HG02840 (cell line): Measurements from ENCODE around the gene HSFY2.
"Not testable (repeated sequence)": the region's sequence is repeated elsewhere in the genome, so short reads cannot be mapped to it uniquely, and the experiment has no call there.

Source experiments
- ATAC-seq: cut with Tn5 transposase; IDR thresholded peaks from one replicate; pipeline ENCODE4 v1.9.1; 2021; ENCODE audit warnings: mild to moderate bottlenecking, moderate library complexity, moderate number of reproducible peaks; ENCODE audit not compliant: unreplicated experiment, low FRiP score

HSFY2 gene, protein sequence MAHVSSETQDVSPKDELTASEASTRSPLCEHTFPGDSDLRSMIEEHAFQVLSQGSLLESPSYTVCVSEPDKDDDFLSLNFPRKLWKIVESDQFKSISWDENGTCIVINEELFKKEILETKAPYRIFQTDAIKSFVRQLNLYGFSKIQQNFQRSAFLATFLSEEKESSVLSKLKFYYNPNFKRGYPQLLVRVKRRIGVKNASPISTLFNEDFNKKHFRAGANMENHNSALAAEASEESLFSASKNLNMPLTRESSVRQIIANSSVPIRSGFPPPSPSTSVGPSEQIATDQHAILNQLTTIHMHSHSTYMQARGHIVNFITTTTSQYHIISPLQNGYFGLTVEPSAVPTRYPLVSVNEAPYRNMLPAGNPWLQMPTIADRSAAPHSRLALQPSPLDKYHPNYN

DNA sequence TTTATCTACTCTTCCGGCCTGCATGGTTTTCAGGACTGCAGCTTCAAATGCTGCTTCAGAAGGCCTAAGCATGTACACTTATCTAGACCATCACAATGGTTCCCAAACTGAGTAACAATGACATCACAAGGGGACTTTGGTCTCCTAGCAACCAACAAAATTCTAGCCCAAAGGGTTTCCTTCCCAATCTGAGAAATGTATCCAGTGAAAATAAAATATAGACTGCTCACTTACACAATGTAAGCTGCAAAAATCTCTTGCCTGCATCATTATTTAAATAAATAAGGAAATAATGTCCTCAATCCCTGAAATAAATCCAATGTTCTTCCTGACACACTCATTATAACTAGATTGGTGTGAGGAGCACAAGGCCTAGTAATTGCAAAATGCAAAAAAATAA lies at the start of gene HSFY2:
TSS of gene HSFY2 (minus strand) at position 101 of the 400 bp plus-strand sequence. CDS start 117 bp downstream, outside the sequence.
- ATAC-seq: not testable (repeated sequence)

DNA sequence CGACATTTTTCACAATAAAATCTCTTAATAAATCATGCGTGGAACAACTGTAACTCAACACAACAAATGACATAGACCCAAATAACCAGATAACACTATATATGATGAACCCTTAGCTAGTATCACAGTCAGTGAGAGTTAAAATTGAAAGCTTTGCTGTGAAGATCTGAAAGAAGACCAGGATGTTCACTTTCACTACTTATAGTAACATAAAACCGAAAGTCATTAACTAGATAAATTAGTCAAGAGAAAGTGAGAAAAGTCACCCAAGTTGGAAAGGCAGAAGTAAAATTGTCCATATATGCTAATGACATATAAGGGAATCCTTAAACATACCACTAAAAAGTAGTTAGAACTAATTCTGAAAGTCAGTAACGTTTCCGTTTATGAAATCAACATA lies 42.2 kb upstream of the HSFY2 start:
- ATAC-seq: not testable (repeated sequence)

DNA sequence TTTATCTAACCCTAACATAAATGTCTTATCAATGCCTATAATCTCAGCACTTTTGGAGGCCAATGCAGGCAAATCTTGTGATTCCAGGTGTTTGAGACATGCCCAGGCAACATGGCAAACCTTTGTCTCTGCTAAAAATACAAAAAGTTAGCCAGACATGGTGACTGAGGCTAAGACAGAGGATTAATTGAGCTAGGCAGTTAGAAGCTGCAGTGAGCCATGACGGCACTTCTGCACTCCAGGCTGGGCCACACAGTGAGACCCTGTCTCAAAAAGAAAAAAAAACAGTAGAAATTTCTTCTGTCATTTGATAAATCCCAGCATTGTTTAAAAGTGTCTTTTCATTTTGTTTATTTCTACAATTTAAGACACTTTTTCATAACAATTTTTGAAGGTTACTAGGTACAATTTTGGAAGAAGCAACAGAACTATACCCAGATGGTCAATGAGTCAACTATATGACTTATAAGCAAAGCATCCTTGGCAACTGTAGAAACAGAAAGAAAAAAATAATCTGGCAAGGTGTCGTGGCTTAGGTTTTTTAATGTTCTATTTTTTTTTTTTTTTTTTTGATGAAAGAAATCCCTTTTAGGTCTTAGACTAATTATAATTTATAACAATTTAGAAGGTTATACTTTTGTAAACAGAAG lies 15.3 kb upstream of the HSFY2 start:
- not testable (repeated sequence) for ATAC-seq

DNA sequence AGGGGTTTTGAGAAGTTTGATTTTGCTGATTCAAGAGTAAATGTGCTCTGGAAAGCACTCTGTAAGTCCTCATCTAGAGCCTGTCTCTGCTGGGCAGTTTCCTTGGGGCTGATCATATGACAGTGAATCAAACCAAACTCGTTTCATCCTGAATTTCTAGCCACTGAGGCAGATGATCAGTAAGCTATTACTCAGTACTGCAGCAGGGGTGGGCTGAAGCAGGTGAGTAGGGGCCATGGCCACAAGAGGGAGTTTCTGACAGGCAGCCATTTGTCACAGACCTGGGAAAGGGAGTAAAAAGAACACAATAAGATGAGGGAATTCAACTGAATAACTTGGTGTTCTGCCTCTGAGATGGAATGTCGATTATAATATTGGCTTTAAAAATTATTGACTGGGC lies 19.5 kb downstream of the HSFY2 start:
- not testable (repeated sequence) for ATAC-seq

DNA sequence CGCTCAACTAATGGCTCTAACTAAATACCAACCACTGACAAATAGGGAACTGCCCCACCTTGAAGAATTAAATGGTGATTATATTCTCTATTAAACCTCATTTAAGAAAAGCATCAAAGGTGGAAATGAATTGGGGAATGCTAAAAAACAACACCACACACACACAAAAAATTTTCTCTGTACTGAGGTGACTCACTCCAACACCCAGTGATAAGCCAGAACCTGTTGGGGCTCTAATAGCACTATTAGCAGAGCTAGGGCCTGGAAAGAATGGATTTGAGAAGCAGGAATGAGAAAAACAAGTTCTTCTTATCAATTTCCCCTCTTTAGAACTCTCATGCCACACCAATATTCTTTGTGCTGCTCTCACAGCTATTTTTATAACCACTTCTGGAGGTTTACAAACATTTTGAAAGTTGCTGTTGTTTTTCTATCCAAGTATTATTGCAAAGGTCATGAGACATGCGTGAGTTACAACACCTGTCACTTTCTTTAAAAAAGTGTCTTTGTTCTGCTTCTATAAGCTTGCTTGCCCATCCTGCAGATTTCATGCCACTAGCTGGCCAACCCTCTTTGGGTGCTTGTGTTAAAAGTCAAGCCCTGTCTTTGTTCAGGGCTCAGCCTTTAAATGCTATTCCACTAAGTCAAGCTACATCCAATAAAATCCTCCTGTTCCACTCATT lies 20.3 kb downstream of the HSFY2 start:
- ATAC-seq: not testable (repeated sequence)

DNA sequence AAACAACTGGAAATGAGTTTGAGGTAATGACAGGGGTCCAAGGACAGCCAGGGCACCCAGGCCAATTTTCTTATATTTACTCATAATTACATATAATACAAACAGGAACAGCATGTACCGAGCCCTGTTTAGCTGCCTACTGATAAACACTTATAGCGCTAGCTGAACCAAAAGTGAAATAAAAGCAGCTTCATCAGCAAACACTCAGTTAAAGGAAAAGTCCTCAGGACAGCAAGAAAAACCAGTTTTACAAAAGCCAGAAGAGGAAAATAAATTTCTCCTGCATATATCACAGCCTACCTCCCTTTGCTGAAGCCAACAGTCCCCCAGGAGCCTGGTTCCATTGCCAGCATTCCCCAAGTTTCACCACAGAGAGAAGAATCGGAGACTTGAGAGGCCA lies 49.8 kb downstream of the HSFY2 start:
- ATAC-seq: not testable (repeated sequence)
